ENCODE measurements around the gene KCNJ12. TPM values are rescaled to one million over a fixed set of nuclear protein-coding genes. Genes with fewer than 3 reads are reported as not detected.

Gene KCNJ12
- total RNA-seq, 1 donor from 2014 or later = 0.56 TPM

- H4K20me1 ChIP-seq (ENCODE audit: low read depth) = peaks cover 5% of the 10 kb centered on the region
Observed at GRCh38 chr17:21382560-21383495, 6.7 kb downstream of the KCNJ12 start.

DNA sequence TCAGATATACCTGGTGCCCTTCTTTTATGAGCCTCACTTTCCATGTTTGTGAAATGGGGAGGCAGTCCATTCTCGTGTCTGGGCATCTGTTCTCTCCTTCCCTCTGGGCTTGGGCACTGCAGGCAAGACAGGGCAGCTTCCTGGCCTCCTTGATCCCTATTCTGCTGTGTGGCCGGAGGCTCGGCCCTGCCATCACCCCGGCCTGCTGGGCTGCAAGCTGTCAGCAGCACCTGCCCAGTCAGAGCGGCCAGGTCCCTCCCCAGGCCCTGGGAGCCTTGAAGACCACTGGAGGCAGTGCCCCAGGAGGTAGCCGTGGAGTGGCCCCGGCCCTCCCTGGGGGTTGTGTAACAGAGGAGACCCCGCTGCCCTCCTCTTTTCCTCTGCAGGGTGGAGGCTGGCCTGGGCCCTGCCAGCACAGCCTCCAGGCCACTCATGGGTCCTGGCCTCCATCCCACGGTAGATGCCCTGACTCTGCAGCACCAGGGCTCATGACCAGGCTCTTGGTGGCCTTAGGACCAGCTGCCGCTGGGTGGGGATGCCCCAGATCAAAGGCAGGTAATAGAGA, 9.2 kb downstream of the KCNJ12 start:
- H3K27ac Mint-ChIP-seq = no peak overlapping the region
- H3K4me3 Mint-ChIP-seq = no peak overlapping the region
- Histone ChIP-seq H3K36me3 (no peaks in the 10 kb centered on the region), H3K27ac (no peak overlapping the region), H3K27me3 (no peaks in the 10 kb centered on the region), H3K9me3 (ENCODE audit: low read depth) (no peaks in the 10 kb centered on the region), H2AFZ (replicated peaks) (no peak overlapping the region), H4K20me1 (ENCODE audit: low read depth) (no peaks in the 10 kb centered on the region), H3K4me2 (no peak overlapping the region), H3K4me3 (no peak overlapping the region), H3K4me1 (peaks cover 8% of the 10 kb centered on the region), H3K9ac (no peak overlapping the region), H3K79me2 (ENCODE audit: low read depth) (no peaks in the 10 kb centered on the region), H3F3A (ENCODE audit: low read depth) (no peaks in the 10 kb centered on the region)
- no peak for TF ChIP-seq EZH2phosphoT487 (IDR thresholded peaks at IDR 0.05)
- no peak for TF ChIP-seq CTCF (IDR thresholded peaks at IDR 0.05)
- TF ChIP-seq EZH2 (IDR thresholded peaks at IDR 0.05) = no peak
- H3K9me3 Mint-ChIP-seq = no peaks in the 10 kb centered on the region
- H3K27me3 Mint-ChIP-seq (ENCODE audit: insufficient read depth, low read depth) = peaks cover 5% of the 10 kb centered on the region
- no peaks in the 10 kb centered on the region for H3K36me3 Mint-ChIP-seq
- no peak for DNase-seq (ENCODE audit: low spot score)
- peaks cover 20% of the 10 kb centered on the region for H3K4me1 Mint-ChIP-seq

More at GRCh38 chr17:21382560-21383495, 6.7 kb downstream of the KCNJ12 start:
- Mint-ChIP-seq H3K4me3 (no peak overlapping the region), H3K27ac (no peak overlapping the region), H3K36me3 (no peaks in the 10 kb centered on the region), H3K4me1 (peaks cover 15% of the 10 kb centered on the region), H3K9me3 (no peaks in the 10 kb centered on the region), H3K27me3 (ENCODE audit: insufficient read depth, low read depth) (peaks cover 6% of the 10 kb centered on the region)
- Histone ChIP-seq H3K27ac (no peak overlapping the region), H3F3A (ENCODE audit: low read depth) (no peaks in the 10 kb centered on the region), H3K79me2 (ENCODE audit: low read depth) (no peaks in the 10 kb centered on the region), H3K4me1 (peaks cover 10% of the 10 kb centered on the region), H3K36me3 (no peaks in the 10 kb centered on the region), H3K27me3 (peaks cover 20% of the 10 kb centered on the region), H2AFZ (replicated peaks) (no peak overlapping the region), H3K9ac (no peak overlapping the region), H3K4me3 (no peak overlapping the region), H3K9me3 (ENCODE audit: low read depth) (no peaks in the 10 kb centered on the region), H3K4me2 (no peak overlapping the region)
- no peak for DNase-seq (ENCODE audit: low spot score)
- TF ChIP-seq CTCF (IDR thresholded peaks at IDR 0.05) (no peak), EZH2phosphoT487 (IDR thresholded peaks at IDR 0.05) (no peak), EZH2 (IDR thresholded peaks at IDR 0.05) (no peak)

GRCh38 chr17:21387616-21388015, 11.5 kb downstream of the KCNJ12 start:
- no peaks in the 10 kb centered on the region for H4K20me1 ChIP-seq (ENCODE audit: low read depth)
- H3K4me3 Mint-ChIP-seq = no peak overlapping the region
- H3K9me3 ChIP-seq (ENCODE audit: low read depth) = no peaks in the 10 kb centered on the region
- no peaks in the 10 kb centered on the region for H3F3A ChIP-seq (ENCODE audit: low read depth)
- H3K27me3 Mint-ChIP-seq (ENCODE audit: insufficient read depth, low read depth) = peaks cover 2% of the 10 kb centered on the region
- no peak overlapping the region for H3K9ac ChIP-seq
- no peaks in the 10 kb centered on the region for H3K79me2 ChIP-seq (ENCODE audit: low read depth)
- no peaks in the 10 kb centered on the region for H3K36me3 ChIP-seq
- peaks cover 20% of the 10 kb centered on the region for H3K4me1 Mint-ChIP-seq
- H3K9me3 Mint-ChIP-seq = no peaks in the 10 kb centered on the region
- H3K4me3 ChIP-seq = no peak overlapping the region
- no peaks in the 10 kb centered on the region for H3K27me3 ChIP-seq
- H3K36me3 Mint-ChIP-seq = no peaks in the 10 kb centered on the region
- no peak overlapping the region for H3K4me2 ChIP-seq
- H2AFZ ChIP-seq (replicated peaks) = no peak overlapping the region
- H3K27ac Mint-ChIP-seq = no peak overlapping the region
- TF ChIP-seq EZH2 (IDR thresholded peaks at IDR 0.05) = no peak
- TF ChIP-seq EZH2phosphoT487 (IDR thresholded peaks at IDR 0.05) = no peak
- TF ChIP-seq CTCF (IDR thresholded peaks at IDR 0.05) = no peak
- H3K27ac ChIP-seq = no peak overlapping the region
- H3K4me1 ChIP-seq = peaks cover 8% of the 10 kb centered on the region
- DNase-seq (ENCODE audit: low spot score) = no peak
